HEK293 (cell line): ENCODE data around the gene PPARD.
A peak's percentile ranks its signal among the peaks of the same experiment; 100 is the strongest.

Experiments
- CTCF ChIP-seq: fragments of 450-650 bp; formaldehyde crosslinking; IDR thresholded peaks from 2 replicates; pipeline ENCODE4 v1.5.1; 2016; ENCODE audit warnings: missing biosample characterization, missing genetic modification characterization
- KLF10 ChIP-seq: fragments of 450-650 bp; IDR thresholded peaks from 2 replicates; pipeline ENCODE4 v1.5.1; 2018; ENCODE audit warnings: missing biosample characterization, mild to moderate bottlenecking, missing genetic modification characterization
- MZF1 ChIP-seq: fragments of 450-650 bp; formaldehyde crosslinking; IDR thresholded peaks from 2 replicates; pipeline ENCODE4 v1.5.1; 2017; ENCODE audit warnings: missing biosample characterization, missing genetic modification characterization, borderline replicate concordance
- SCRT2 ChIP-seq: fragments of 450-650 bp; formaldehyde crosslinking; IDR thresholded peaks from 2 replicates; pipeline ENCODE4 v1.5.1; 2016; ENCODE audit warnings: missing biosample characterization, missing genetic modification characterization
- TCF7L2 ChIP-seq: IDR thresholded peaks from 2 replicates; pipeline ENCODE4 v1.6.1; 2011; ENCODE audit warnings: low read depth, mild to moderate bottlenecking, inconsistent platforms, low read length, moderate library complexity, borderline replicate concordance
- YY1 ChIP-seq: fragments of 450-650 bp; formaldehyde crosslinking; IDR thresholded peaks from 2 replicates; pipeline ENCODE4 v1.5.1; 2018; ENCODE audit warnings: missing biosample characterization, missing genetic modification characterization
- ZEB2 ChIP-seq: fragments of 450-650 bp; formaldehyde crosslinking; IDR thresholded peaks from 2 replicates; pipeline ENCODE4 v1.5.1; 2016; ENCODE audit warnings: missing biosample characterization, missing genetic modification characterization
- ZFP3 ChIP-seq: fragments of 450-650 bp; formaldehyde crosslinking; IDR thresholded peaks from 2 replicates; pipeline ENCODE4 v1.5.1; 2016; ENCODE audit warnings: low read depth, missing biosample characterization, missing genetic modification characterization
- ZNF23 ChIP-seq: fragments of 450-650 bp; formaldehyde crosslinking; IDR thresholded peaks from 2 replicates; pipeline ENCODE4 v1.5.1; 2016; ENCODE audit warnings: missing biosample characterization, missing genetic modification characterization, borderline replicate concordance
- ZNF544 ChIP-seq: fragments of 450-650 bp; formaldehyde crosslinking; IDR thresholded peaks from 2 replicates; pipeline ENCODE4 v1.5.0; 2017; ENCODE audit warnings: missing biosample characterization, missing genetic modification characterization
- TF ChIP-seq, protein P1 (sequence below): fragments of 450-650 bp; formaldehyde crosslinking; IDR thresholded peaks from 2 replicates; pipeline ENCODE4 v1.5.1; 2016; ENCODE audit warnings: missing biosample characterization, missing genetic modification characterization
- TF ChIP-seq, protein P2 (sequence below): sonication (generic); formaldehyde crosslinking; IDR thresholded peaks from 2 replicates; pipeline ENCODE4 v1.8.1; 2022; ENCODE audit warnings: mild to moderate bottlenecking, moderate library complexity, missing genetic modification reagents
- TF ChIP-seq, protein P3 (sequence below): fragments of 450-650 bp; formaldehyde crosslinking; IDR thresholded peaks from 2 replicates; pipeline ENCODE4 v1.5.1; 2017; ENCODE audit warnings: missing biosample characterization, missing genetic modification characterization

- no peak for TF ChIP-seq CTCF (tag by site-specific recombination)
- TF ChIP-seq, protein P1, sequence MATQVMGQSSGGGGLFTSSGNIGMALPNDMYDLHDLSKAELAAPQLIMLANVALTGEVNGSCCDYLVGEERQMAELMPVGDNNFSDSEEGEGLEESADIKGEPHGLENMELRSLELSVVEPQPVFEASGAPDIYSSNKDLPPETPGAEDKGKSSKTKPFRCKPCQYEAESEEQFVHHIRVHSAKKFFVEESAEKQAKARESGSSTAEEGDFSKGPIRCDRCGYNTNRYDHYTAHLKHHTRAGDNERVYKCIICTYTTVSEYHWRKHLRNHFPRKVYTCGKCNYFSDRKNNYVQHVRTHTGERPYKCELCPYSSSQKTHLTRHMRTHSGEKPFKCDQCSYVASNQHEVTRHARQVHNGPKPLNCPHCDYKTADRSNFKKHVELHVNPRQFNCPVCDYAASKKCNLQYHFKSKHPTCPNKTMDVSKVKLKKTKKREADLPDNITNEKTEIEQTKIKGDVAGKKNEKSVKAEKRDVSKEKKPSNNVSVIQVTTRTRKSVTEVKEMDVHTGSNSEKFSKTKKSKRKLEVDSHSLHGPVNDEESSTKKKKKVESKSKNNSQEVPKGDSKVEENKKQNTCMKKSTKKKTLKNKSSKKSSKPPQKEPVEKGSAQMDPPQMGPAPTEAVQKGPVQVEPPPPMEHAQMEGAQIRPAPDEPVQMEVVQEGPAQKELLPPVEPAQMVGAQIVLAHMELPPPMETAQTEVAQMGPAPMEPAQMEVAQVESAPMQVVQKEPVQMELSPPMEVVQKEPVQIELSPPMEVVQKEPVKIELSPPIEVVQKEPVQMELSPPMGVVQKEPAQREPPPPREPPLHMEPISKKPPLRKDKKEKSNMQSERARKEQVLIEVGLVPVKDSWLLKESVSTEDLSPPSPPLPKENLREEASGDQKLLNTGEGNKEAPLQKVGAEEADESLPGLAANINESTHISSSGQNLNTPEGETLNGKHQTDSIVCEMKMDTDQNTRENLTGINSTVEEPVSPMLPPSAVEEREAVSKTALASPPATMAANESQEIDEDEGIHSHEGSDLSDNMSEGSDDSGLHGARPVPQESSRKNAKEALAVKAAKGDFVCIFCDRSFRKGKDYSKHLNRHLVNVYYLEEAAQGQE (tag by site-specific recombination) = no peak
- TF ChIP-seq ZNF23 (tag by site-specific recombination) = no peak
- TF ChIP-seq, protein P2, sequence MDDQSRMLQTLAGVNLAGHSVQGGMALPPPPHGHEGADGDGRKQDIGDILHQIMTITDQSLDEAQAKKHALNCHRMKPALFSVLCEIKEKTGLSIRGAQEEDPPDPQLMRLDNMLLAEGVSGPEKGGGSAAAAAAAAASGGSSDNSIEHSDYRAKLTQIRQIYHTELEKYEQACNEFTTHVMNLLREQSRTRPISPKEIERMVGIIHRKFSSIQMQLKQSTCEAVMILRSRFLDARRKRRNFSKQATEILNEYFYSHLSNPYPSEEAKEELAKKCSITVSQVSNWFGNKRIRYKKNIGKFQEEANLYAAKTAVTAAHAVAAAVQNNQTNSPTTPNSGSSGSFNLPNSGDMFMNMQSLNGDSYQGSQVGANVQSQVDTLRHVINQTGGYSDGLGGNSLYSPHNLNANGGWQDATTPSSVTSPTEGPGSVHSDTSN (CRISPR knock-in tag) = no peak
- TF ChIP-seq SCRT2 (tag by site-specific recombination) = no peak
- TF ChIP-seq, protein P3, sequence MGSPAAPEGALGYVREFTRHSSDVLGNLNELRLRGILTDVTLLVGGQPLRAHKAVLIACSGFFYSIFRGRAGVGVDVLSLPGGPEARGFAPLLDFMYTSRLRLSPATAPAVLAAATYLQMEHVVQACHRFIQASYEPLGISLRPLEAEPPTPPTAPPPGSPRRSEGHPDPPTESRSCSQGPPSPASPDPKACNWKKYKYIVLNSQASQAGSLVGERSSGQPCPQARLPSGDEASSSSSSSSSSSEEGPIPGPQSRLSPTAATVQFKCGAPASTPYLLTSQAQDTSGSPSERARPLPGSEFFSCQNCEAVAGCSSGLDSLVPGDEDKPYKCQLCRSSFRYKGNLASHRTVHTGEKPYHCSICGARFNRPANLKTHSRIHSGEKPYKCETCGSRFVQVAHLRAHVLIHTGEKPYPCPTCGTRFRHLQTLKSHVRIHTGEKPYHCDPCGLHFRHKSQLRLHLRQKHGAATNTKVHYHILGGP = no peak
- TF ChIP-seq ZNF544 (tag by site-specific recombination) = no peak
- TF ChIP-seq YY1 (tag by site-specific recombination) = no peak
- TF ChIP-seq TCF7L2 = no peak
- no peak; the same call in 1 of the 2 replicates for TF ChIP-seq ZEB2 (tag by site-specific recombination)
- TF ChIP-seq ZFP3 (tag by site-specific recombination) = no peak
- peak; percentile 20; the same call in 1 of the 2 replicates for TF ChIP-seq KLF10 (tag by site-specific recombination)
- TF ChIP-seq MZF1 (tag by site-specific recombination) = no peak
These were observed 128.3 kb downstream of the PPARD start for GRCh38 chr6:35470663-35471120.
